GM11168 (cell line): ENCODE results near the gene HTR5A.

ENCODE experiments used
- in situ Hi-C: fragments of 300-500 bp; cut with MboI; formaldehyde crosslinking; loops from one replicate; pipeline ENCODE4 v1.12.0; 2022; ENCODE audit warnings: low sequenced_read_pairs; ENCODE audit not compliant: unreplicated experiment

Gene HTR5A

DNA sequence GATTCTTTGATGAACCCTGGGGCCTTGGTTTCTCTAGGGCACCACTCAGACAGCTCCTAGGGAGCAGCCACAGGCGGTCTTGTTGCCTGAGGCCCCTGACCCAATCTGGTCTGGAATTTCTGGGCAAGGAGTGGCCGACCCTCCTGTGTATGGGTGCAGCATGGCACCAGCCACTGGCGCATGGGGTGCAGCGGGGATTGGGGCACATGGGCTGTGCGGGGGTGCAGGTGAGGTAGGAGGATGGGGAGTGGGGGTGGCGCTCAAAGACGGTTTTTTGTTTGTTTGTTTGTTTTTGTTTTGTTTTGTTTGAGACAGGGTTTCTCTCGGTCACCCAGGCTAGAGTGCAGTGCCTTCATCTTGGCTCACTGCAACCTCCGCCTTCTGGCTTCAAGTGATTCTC is 62.3 kb downstream of the HTR5A start:
- in situ Hi-C loops, result no loop called here

DNA sequence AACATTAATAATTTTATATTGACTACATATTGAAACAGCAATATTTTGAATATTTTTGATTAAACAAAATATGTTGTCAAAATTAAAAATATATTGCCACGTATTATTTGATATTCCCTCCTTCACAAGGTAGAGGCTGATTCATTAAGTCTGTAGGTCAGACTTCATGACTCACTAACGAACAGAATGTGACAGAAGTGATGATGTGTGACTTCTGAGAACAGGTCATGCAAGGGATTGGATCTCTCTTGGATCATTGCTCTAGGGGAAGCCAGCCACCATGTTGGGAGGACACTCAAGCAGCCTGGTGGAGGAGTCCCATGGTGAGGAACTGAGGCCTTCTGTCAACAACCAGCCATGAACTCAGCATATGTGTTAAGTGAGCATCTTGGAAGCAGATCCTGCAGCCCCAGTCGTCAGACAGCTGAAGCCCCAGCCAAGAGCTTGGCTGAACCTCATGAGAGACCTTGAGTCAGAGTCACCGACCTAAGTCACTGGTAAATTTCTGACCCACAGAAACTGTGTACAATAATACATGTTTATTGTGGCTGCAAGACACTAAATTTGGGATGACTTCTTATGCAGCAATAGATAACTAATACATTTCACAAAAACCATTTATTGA is 66.6 kb downstream of the HTR5A start:
- in situ Hi-C loops, result no loop called here
